Coronary artery (tissue), 2 donors: ENCODE measurements around the gene USP17L21.
A peak's percentile ranks its signal among the peaks of the same experiment; 100 is the strongest.
"Not testable (repeated sequence)": the region's sequence is repeated elsewhere in the genome, so short reads cannot be mapped to it uniquely, and the experiment has no call there.

ENCODE experiments used
- DNase-seq: peaks from one replicate; pipeline ENCODE4 v3.0.0-alpha.2; 2017; ENCODE audit warnings: low spot score
- H3K27ac ChIP-seq, 2 donors: fragments of 200-600 bp; sonication (generic); one replicate each; pipeline ENCODE4 v1.5.1; 2016 to 2019
- H3K4me3 ChIP-seq: fragments of 200-600 bp; sonication (generic); 2 replicates; pipeline ENCODE4 v1.5.1; 2016; ENCODE audit warnings: mild to moderate bottlenecking, moderate library complexity

The USP17L21 gene

GRCh38 chr4:9262572-9262971, at the start of gene USP17L21:
Gene USP17L21 (plus strand): TSS chr4:9262872. CDS start chr4:9262872, 0 bp downstream.
- DNase-seq, H3K27ac ChIP-seq, H3K4me3 ChIP-seq: not testable (repeated sequence)

GRCh38 chr4:9214701-9215100, 48.0 kb upstream of the USP17L21 start:
- not testable (repeated sequence) for H3K4me3 ChIP-seq, DNase-seq, H3K27ac ChIP-seq

GRCh38 chr4:9215105-9215504, 47.6 kb upstream of the USP17L21 start, which contains the start of gene USP17L11:
Gene USP17L11 (plus strand): TSS chr4:9215405. CDS start chr4:9215405, 0 bp downstream.
- DNase-seq: not testable (repeated sequence)

GRCh38 chr4:9219852-9220251, 42.8 kb upstream of the USP17L21 start, which contains the start of gene USP17L12:
Gene USP17L12 (plus strand): TSS chr4:9220152. CDS start chr4:9220152, 0 bp downstream.
- H3K27ac ChIP-seq, H3K4me3 ChIP-seq, DNase-seq: not testable (repeated sequence)

More at GRCh38 chr4:9215105-9215504, 47.6 kb upstream of the USP17L21 start, which contains the start of gene USP17L11:
- H3K27ac ChIP-seq, H3K4me3 ChIP-seq: not testable (repeated sequence)

- not testable (repeated sequence) for H3K27ac ChIP-seq, H3K4me3 ChIP-seq, DNase-seq
These were observed 38.1 kb upstream of the USP17L21 start, which contains the start of gene USP17L13 for GRCh38 chr4:9224596-9224995. Gene USP17L13 (plus strand): TSS chr4:9224896. CDS start chr4:9224896, 0 bp downstream.

- H3K4me3 ChIP-seq, DNase-seq, H3K27ac ChIP-seq: not testable (repeated sequence)
These were observed 32.4 kb upstream of the USP17L21 start for GRCh38 chr4:9230249-9230648.

GRCh38 chr4:9234085-9234484, 28.6 kb upstream of the USP17L21 start, which contains the start of gene USP17L15:
Gene USP17L15 (plus strand): TSS chr4:9234385. CDS start chr4:9234385, 0 bp downstream.
- not testable (repeated sequence) for DNase-seq, H3K27ac ChIP-seq, H3K4me3 ChIP-seq

GRCh38 chr4:9238461-9238860, 24.2 kb upstream of the USP17L21 start:
- DNase-seq: peak; percentile 40
- H3K4me3 ChIP-seq: not testable (repeated sequence)

GRCh38 chr4:9243579-9243978, 19.1 kb upstream of the USP17L21 start, which contains the start of gene USP17L17:
Gene USP17L17 (plus strand): TSS chr4:9243879. CDS start chr4:9243879, 0 bp downstream.
- H3K4me3 ChIP-seq, H3K27ac ChIP-seq, DNase-seq: not testable (repeated sequence)

More at GRCh38 chr4:9238461-9238860, 24.2 kb upstream of the USP17L21 start:
- not testable (repeated sequence) for H3K27ac ChIP-seq

- H3K27ac ChIP-seq, H3K4me3 ChIP-seq: not testable (repeated sequence)
- peak; percentile 41 for DNase-seq
These were observed 14.6 kb upstream of the USP17L21 start, which contains the start of gene USP17L18 for GRCh38 chr4:9247953-9248680. Gene USP17L18 (plus strand): TSS chr4:9248630. CDS start chr4:9248630, 0 bp downstream.

GRCh38 chr4:9253078-9253477, 9.6 kb upstream of the USP17L21 start, which contains the start of gene USP17L19:
Gene USP17L19 (plus strand): TSS chr4:9253378. CDS start chr4:9253378, 0 bp downstream.
- DNase-seq, H3K27ac ChIP-seq, H3K4me3 ChIP-seq: not testable (repeated sequence)

- not testable (repeated sequence) for DNase-seq, H3K27ac ChIP-seq, H3K4me3 ChIP-seq
These were observed 4.8 kb upstream of the USP17L21 start, which contains the start of gene USP17L20 for GRCh38 chr4:9257824-9258223. Gene USP17L20 (plus strand): TSS chr4:9258124. CDS start chr4:9258124, 0 bp downstream.

GRCh38 chr4:9267319-9267718, 4.6 kb downstream of the USP17L21 start, which contains the start of gene USP17L22:
Gene USP17L22 (plus strand): TSS chr4:9267619. CDS start chr4:9267619, 0 bp downstream.
- not testable (repeated sequence) for DNase-seq, H3K4me3 ChIP-seq, H3K27ac ChIP-seq

- DNase-seq, H3K4me3 ChIP-seq, H3K27ac ChIP-seq: not testable (repeated sequence)
These were observed 9.0 kb downstream of the USP17L21 start for GRCh38 chr4:9271719-9272118.
